ENCODE results near the gene SNX4.

SNX4 gene

GRCh38 chr3:125480656-125481374, 39.2 kb downstream of the SNX4 start:
- no peak for DNase-seq (ENCODE audit: low read depth, low spot score)
- Histone ChIP-seq H3K4me3 (no peak overlapping the region), H3K9me3 (ENCODE audit: low read depth, low read length) (no peaks in the 10 kb centered on the region), H3K9ac (ENCODE audit: insufficient read length) (no peak overlapping the region), H3K27ac (no peak overlapping the region), H3K36me3 (ENCODE audit: insufficient read depth, low read length) (peaks cover 53% of the 10 kb centered on the region)
- TF ChIP-seq FOXP2 (optimal IDR thresholded peaks at IDR 0.05; ENCODE audit: control extremely low read depth, extremely low read length, insufficient read depth): no peak
- no peak for TF ChIP-seq EZH2 (IDR thresholded peaks at IDR 0.05)
- no peak for TF ChIP-seq POLR2AphosphoS5 (IDR thresholded peaks at IDR 0.05; ENCODE audit: borderline replicate concordance, low read depth, low read length)

DNA sequence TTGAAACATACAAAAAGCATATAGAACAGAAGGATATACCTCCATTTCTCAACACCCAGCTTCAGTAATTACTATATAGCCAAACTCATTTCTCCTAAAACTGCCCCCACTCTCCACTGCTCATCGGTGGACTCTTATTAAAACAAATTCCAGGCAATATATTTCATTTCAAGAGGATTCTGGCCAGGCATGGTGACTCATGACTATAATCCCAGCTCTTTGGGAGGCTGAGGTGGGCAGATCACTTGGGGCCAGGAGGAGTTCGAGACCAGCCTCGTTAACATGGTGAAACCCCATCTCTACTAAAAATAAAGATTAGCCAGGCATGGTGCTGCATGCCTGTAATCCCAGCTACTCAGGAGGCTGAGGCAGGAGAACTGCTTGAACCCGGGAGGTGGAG, 40.9 kb downstream of the SNX4 start:
- DNase-seq (ENCODE audit: low read depth, low spot score): no peak
- Histone ChIP-seq H3K4me3 (no peak overlapping the region), H3K9me3 (ENCODE audit: low read depth, low read length) (no peaks in the 10 kb centered on the region), H3K36me3 (ENCODE audit: insufficient read depth, low read length) (peaks cover 59% of the 10 kb centered on the region), H3K9ac (ENCODE audit: insufficient read length) (no peak overlapping the region), H3K27ac (no peak overlapping the region)
- no peak for TF ChIP-seq EZH2 (IDR thresholded peaks at IDR 0.05)

DNA sequence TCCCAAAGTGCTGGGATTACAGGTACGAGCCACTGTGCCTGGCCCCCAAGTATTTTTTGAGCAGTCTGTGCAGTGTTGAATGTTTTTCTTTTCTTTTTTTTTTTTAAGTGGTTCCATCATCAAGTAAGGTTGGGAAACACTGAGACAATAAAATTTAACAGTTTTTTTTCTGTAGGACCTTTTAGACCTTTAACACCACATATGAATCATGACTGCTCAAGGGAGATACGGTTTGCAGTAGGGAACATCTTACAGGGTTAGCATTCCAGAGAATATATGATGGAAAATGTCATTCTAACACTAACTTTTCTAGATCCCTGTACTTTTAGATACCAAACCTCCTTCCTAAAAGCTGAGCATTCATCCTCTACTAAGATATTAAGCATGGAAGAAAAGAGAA, 41.7 kb downstream of the SNX4 start:
- H3K4me3 ChIP-seq: no peak overlapping the region
- H3K27ac ChIP-seq: no peak overlapping the region
- TF ChIP-seq EZH2 (IDR thresholded peaks at IDR 0.05) (no peak), POLR2AphosphoS5 (IDR thresholded peaks at IDR 0.05; ENCODE audit: borderline replicate concordance, low read depth, low read length) (no peak), FOXP2 (optimal IDR thresholded peaks at IDR 0.05; ENCODE audit: control extremely low read depth, extremely low read length, insufficient read depth) (no peak)
- no peak for DNase-seq (ENCODE audit: low read depth, low spot score)
- H3K36me3 ChIP-seq (ENCODE audit: insufficient read depth, low read length): peaks cover 59% of the 10 kb centered on the region
- no peaks in the 10 kb centered on the region for H3K9me3 ChIP-seq (ENCODE audit: low read depth, low read length)
- no peak overlapping the region for H3K9ac ChIP-seq (ENCODE audit: insufficient read length)

DNA sequence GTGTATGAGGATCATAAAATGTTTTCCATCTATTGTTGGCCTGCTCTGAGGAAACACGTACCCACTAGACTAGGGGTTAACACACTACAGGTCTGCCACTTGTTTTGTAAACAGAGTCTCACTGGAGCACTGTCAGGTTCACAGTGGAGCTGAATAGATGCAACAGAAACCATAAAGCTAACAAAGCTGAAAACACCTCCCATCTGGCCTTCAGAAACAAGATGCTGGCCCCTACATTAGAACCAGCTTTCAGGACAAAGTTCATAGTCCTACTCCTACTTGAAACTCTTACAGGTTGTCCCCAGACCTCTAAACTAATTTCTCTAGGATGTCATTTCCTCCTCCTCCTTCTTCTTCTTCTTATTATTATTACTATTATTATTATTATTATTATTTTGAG, 42.3 kb downstream of the SNX4 start:
- Histone ChIP-seq H3K9me3 (ENCODE audit: low read depth, low read length) (no peaks in the 10 kb centered on the region), H3K9ac (ENCODE audit: insufficient read length) (no peak overlapping the region), H3K4me3 (no peak overlapping the region), H3K27ac (no peak overlapping the region), H3K36me3 (ENCODE audit: insufficient read depth, low read length) (peaks cover 60% of the 10 kb centered on the region)
- no peak for DNase-seq (ENCODE audit: low read depth, low spot score)
- TF ChIP-seq EZH2 (IDR thresholded peaks at IDR 0.05) (no peak), POLR2AphosphoS5 (IDR thresholded peaks at IDR 0.05; ENCODE audit: borderline replicate concordance, low read depth, low read length) (no peak), FOXP2 (optimal IDR thresholded peaks at IDR 0.05; ENCODE audit: control extremely low read depth, extremely low read length, insufficient read depth) (no peak)

- DNase-seq (ENCODE audit: low read depth, low spot score): no peak
- Histone ChIP-seq H3K27ac (no peak overlapping the region), H3K9ac (ENCODE audit: insufficient read length) (no peak overlapping the region), H3K9me3 (ENCODE audit: low read depth, low read length) (no peaks in the 10 kb centered on the region), H3K36me3 (ENCODE audit: insufficient read depth, low read length) (peaks cover 56% of the 10 kb centered on the region), H3K4me3 (no peak overlapping the region)
- TF ChIP-seq POLR2AphosphoS5 (IDR thresholded peaks at IDR 0.05; ENCODE audit: borderline replicate concordance, low read depth, low read length): no peak
- TF ChIP-seq FOXP2 (optimal IDR thresholded peaks at IDR 0.05; ENCODE audit: control extremely low read depth, extremely low read length, insufficient read depth): no peak
These were observed 49.3 kb downstream of the SNX4 start for GRCh38 chr3:125470671-125471070.

DNA sequence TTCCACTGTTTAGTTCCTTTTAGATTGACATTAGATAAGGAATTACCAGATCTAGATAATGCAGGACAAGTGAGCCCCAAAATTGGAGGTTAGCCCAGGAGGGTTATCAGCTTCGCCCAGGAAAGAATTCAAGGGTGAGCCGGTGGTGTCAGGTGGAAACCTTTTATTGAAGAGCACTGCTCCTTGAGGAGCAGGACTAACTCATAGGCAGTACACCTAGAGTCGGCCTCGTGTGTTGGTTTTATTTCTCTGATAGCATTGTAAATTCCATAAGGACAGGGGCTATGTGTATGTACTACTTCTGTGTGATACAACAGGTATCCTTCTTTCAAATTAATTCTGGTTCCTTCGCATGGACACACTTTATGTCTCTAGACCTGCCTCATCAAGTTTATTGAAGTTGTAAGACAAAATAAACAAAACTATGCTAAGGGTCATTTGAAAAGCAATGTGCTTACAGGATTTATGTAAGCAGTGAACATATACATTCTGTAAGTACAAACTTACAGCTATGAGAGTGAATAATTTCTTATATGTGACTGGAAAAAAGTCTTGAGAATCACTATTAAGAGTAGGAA, 57.2 kb downstream of the SNX4 start:
- DNase-seq (ENCODE audit: low read depth, low spot score): no peak
- Histone ChIP-seq H3K4me3 (no peak overlapping the region), H3K27ac (peak overlapping the region; percentile 3; the same call in 1 of the 2 replicates), H3K9me3 (ENCODE audit: low read depth, low read length) (no peaks in the 10 kb centered on the region), H3K36me3 (ENCODE audit: insufficient read depth, low read length) (peaks cover 56% of the 10 kb centered on the region), H3K9ac (ENCODE audit: insufficient read length) (no peak overlapping the region)
- no peak for TF ChIP-seq EZH2 (IDR thresholded peaks at IDR 0.05)
- no peak for TF ChIP-seq POLR2AphosphoS5 (IDR thresholded peaks at IDR 0.05; ENCODE audit: borderline replicate concordance, low read depth, low read length)
- no peak for TF ChIP-seq FOXP2 (optimal IDR thresholded peaks at IDR 0.05; ENCODE audit: control extremely low read depth, extremely low read length, insufficient read depth)

DNA sequence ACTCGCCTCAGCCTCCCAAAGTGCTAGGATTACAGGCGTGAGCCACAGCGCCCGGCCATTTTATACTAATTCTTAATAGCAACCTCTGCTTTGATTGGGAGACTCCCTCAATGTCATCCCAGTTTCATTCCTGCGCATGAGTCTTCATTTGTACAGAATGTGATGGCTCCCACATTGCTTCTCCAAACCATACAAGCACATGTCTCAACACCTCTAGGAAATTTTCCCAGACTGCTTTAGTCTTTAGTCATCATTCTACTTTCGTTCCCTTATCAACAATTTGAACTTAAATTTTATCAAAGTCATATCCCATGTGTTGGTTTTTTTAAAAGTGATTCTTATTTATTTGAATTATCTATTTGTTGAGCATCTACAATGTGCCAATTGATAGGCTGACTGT, 58.1 kb downstream of the SNX4 start:
- no peak for DNase-seq (ENCODE audit: low read depth, low spot score)
- TF ChIP-seq EZH2 (IDR thresholded peaks at IDR 0.05): no peak
- TF ChIP-seq POLR2AphosphoS5 (IDR thresholded peaks at IDR 0.05; ENCODE audit: borderline replicate concordance, low read depth, low read length): no peak
- TF ChIP-seq FOXP2 (optimal IDR thresholded peaks at IDR 0.05; ENCODE audit: control extremely low read depth, extremely low read length, insufficient read depth): no peak
- H3K9me3 ChIP-seq (ENCODE audit: low read depth, low read length): no peaks in the 10 kb centered on the region
- peaks cover 60% of the 10 kb centered on the region for H3K36me3 ChIP-seq (ENCODE audit: insufficient read depth, low read length)
- no peak overlapping the region for H3K9ac ChIP-seq (ENCODE audit: insufficient read length)
- no peak overlapping the region for H3K27ac ChIP-seq
- no peak overlapping the region for H3K4me3 ChIP-seq

GRCh38 chr3:125460233-125460632, 59.8 kb downstream of the SNX4 start:
- H3K4me3 ChIP-seq: no peak overlapping the region
- no peak overlapping the region for H3K27ac ChIP-seq
- no peak for DNase-seq (ENCODE audit: low read depth, low spot score)
- TF ChIP-seq POLR2AphosphoS5 (IDR thresholded peaks at IDR 0.05; ENCODE audit: borderline replicate concordance, low read depth, low read length) (no peak), EZH2 (IDR thresholded peaks at IDR 0.05) (no peak), FOXP2 (optimal IDR thresholded peaks at IDR 0.05; ENCODE audit: control extremely low read depth, extremely low read length, insufficient read depth) (no peak)
- peaks cover 68% of the 10 kb centered on the region for H3K36me3 ChIP-seq (ENCODE audit: insufficient read depth, low read length)
- no peak overlapping the region for H3K9ac ChIP-seq (ENCODE audit: insufficient read length)
- no peaks in the 10 kb centered on the region for H3K9me3 ChIP-seq (ENCODE audit: low read depth, low read length)

DNA sequence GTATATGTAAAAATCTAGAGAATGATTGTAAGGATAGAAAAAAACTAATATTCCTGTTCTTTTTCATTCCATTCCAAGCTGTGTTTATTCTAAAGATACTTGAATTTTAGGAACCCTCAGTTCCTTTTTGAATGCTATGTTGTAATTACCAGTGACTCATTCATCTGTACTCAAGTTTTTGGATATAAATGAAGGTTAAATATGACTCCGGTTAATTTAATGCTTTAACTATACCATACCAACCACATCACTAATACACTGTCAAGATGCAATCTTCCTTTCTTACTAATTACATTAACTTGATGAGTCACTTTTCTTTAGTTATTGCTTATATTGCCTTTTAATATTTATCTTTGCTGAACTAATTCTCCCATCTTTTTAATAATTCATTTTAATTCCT, 76.1 kb downstream of the SNX4 start:
- H3K9me3 ChIP-seq (ENCODE audit: low read depth, low read length): no peaks in the 10 kb centered on the region
- H3K9ac ChIP-seq (ENCODE audit: insufficient read length): no peak overlapping the region
- H3K27ac ChIP-seq: no peak overlapping the region
- H3K4me3 ChIP-seq: no peak overlapping the region
- H3K36me3 ChIP-seq (ENCODE audit: insufficient read depth, low read length): peaks cover 36% of the 10 kb centered on the region
- no peak for DNase-seq (ENCODE audit: low read depth, low spot score)
- TF ChIP-seq EZH2 (IDR thresholded peaks at IDR 0.05) (no peak), FOXP2 (optimal IDR thresholded peaks at IDR 0.05; ENCODE audit: control extremely low read depth, extremely low read length, insufficient read depth) (no peak), POLR2AphosphoS5 (IDR thresholded peaks at IDR 0.05; ENCODE audit: borderline replicate concordance, low read depth, low read length) (no peak)
